Measurements from ENCODE around the gene DNAJC19. TPM values are rescaled to one million over a fixed set of nuclear protein-coding genes. Genes with fewer than 3 reads are reported as not detected.

The DNAJC19 gene
- total RNA-seq, 1 donor from 2014 or later = 30.3 TPM

GRCh38 chr3:180962530-180962929 lies 27.0 kb downstream of the DNAJC19 start:
- Mint-ChIP-seq H3K36me3 (ENCODE audit: unreplicated experiment) (no peaks in the 10 kb centered on the region), H3K4me3 (ENCODE audit: unreplicated experiment) (no peak overlapping the region), H3K27ac (ENCODE audit: unreplicated experiment) (no peak overlapping the region), H3K27me3 (ENCODE audit: unreplicated experiment) (no peaks in the 10 kb centered on the region), H3K9me3 (ENCODE audit: unreplicated experiment) (no peaks in the 10 kb centered on the region), H3K4me1 (ENCODE audit: low read depth, unreplicated experiment) (no peaks in the 10 kb centered on the region)
- TF ChIP-seq, protein P1, sequence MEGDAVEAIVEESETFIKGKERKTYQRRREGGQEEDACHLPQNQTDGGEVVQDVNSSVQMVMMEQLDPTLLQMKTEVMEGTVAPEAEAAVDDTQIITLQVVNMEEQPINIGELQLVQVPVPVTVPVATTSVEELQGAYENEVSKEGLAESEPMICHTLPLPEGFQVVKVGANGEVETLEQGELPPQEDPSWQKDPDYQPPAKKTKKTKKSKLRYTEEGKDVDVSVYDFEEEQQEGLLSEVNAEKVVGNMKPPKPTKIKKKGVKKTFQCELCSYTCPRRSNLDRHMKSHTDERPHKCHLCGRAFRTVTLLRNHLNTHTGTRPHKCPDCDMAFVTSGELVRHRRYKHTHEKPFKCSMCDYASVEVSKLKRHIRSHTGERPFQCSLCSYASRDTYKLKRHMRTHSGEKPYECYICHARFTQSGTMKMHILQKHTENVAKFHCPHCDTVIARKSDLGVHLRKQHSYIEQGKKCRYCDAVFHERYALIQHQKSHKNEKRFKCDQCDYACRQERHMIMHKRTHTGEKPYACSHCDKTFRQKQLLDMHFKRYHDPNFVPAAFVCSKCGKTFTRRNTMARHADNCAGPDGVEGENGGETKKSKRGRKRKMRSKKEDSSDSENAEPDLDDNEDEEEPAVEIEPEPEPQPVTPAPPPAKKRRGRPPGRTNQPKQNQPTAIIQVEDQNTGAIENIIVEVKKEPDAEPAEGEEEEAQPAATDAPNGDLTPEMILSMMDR (IDR thresholded peaks at IDR 0.05; ENCODE audit: partially characterized antibody, unreplicated experiment) = no peak
- no peak for DNase-seq

- TF ChIP-seq, protein P1 (IDR thresholded peaks at IDR 0.05; ENCODE audit: partially characterized antibody, unreplicated experiment) = no peak
- no peaks in the 10 kb centered on the region for H3K27me3 Mint-ChIP-seq (ENCODE audit: unreplicated experiment)
- DNase-seq = no peak
- H3K27ac Mint-ChIP-seq (ENCODE audit: unreplicated experiment) = no peak overlapping the region
- no peaks in the 10 kb centered on the region for H3K4me1 Mint-ChIP-seq (ENCODE audit: low read depth, unreplicated experiment)
- H3K9me3 Mint-ChIP-seq (ENCODE audit: unreplicated experiment) = no peaks in the 10 kb centered on the region
- H3K36me3 Mint-ChIP-seq (ENCODE audit: unreplicated experiment) = no peaks in the 10 kb centered on the region
- no peak overlapping the region for H3K4me3 Mint-ChIP-seq (ENCODE audit: unreplicated experiment)
Measured at GRCh38 chr3:180961552-180961951, 28.0 kb downstream of the DNAJC19 start.

GRCh38 chr3:180961087-180961486 lies 28.4 kb downstream of the DNAJC19 start:
- DNase-seq = no peak
- no peak overlapping the region for H3K27ac Mint-ChIP-seq (ENCODE audit: unreplicated experiment)
- H3K9me3 Mint-ChIP-seq (ENCODE audit: unreplicated experiment) = no peaks in the 10 kb centered on the region
- H3K4me3 Mint-ChIP-seq (ENCODE audit: unreplicated experiment) = no peak overlapping the region
- no peaks in the 10 kb centered on the region for H3K4me1 Mint-ChIP-seq (ENCODE audit: low read depth, unreplicated experiment)
- no peaks in the 10 kb centered on the region for H3K36me3 Mint-ChIP-seq (ENCODE audit: unreplicated experiment)
- TF ChIP-seq, protein P1 (IDR thresholded peaks at IDR 0.05; ENCODE audit: partially characterized antibody, unreplicated experiment) = no peak
- no peaks in the 10 kb centered on the region for H3K27me3 Mint-ChIP-seq (ENCODE audit: unreplicated experiment)

- H3K4me1 Mint-ChIP-seq (ENCODE audit: low read depth, unreplicated experiment) = no peaks in the 10 kb centered on the region
Measured at GRCh38 chr3:180959691-180960090, 29.8 kb downstream of the DNAJC19 start.

DNA sequence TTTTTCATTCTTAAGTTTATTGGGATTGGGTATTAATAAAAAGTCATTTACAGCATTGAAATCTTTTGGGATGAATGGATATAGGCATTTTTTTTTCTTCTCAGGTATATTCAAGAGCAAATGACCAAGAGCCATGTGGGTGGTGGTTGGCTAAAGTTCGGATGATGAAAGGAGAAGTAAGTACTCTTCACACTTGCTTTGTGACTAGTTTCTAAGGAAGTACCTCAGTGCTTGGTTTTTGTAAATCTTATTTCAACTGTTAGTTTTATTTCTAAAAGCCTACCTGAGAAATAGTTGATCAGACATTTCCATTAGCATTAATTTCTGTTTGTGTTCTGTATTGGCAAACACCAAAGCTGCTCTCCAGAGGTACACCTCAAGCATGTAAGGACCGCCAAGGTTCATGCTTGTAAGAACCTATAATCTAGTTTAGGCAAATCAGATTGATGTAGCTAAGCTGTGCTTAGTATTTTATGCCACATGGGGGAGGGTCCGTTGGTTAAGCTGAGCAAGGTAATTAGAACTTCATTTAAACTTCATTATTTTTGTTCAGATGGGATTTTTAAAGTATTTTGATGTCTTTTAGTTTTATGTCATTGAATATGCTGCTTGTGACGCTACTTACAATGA lies 41.7 kb downstream of the DNAJC19 start:
- no peaks in the 10 kb centered on the region for H3K9me3 Mint-ChIP-seq (ENCODE audit: unreplicated experiment)
- no peaks in the 10 kb centered on the region for H3K4me1 Mint-ChIP-seq (ENCODE audit: low read depth, unreplicated experiment)
- TF ChIP-seq, protein P1 (IDR thresholded peaks at IDR 0.05; ENCODE audit: partially characterized antibody, unreplicated experiment) = no peak
- H3K4me3 Mint-ChIP-seq (ENCODE audit: unreplicated experiment) = no peak overlapping the region
- H3K27me3 Mint-ChIP-seq (ENCODE audit: unreplicated experiment) = no peaks in the 10 kb centered on the region
- H3K36me3 Mint-ChIP-seq (ENCODE audit: unreplicated experiment) = no peaks in the 10 kb centered on the region
- H3K27ac Mint-ChIP-seq (ENCODE audit: unreplicated experiment) = no peak overlapping the region
- DNase-seq = no peak

More at GRCh38 chr3:180959691-180960090, 29.8 kb downstream of the DNAJC19 start:
- no peak for DNase-seq
- Mint-ChIP-seq H3K36me3 (ENCODE audit: unreplicated experiment) (no peaks in the 10 kb centered on the region), H3K4me3 (ENCODE audit: unreplicated experiment) (no peak overlapping the region), H3K27me3 (ENCODE audit: unreplicated experiment) (no peaks in the 10 kb centered on the region), H3K27ac (ENCODE audit: unreplicated experiment) (no peak overlapping the region), H3K9me3 (ENCODE audit: unreplicated experiment) (no peaks in the 10 kb centered on the region)
- TF ChIP-seq, protein P1 (IDR thresholded peaks at IDR 0.05; ENCODE audit: partially characterized antibody, unreplicated experiment) = no peak

Data from glutamatergic neuron (in vitro differentiated cells).